GM20000 (cell line): ENCODE measurements around the gene CTNNA3.

Experiments used
- DNase-seq: peaks from one replicate; pipeline ENCODE4 v3.0.0; 2012; ENCODE audit warnings: low spot score
- CTCF ChIP-seq: IDR thresholded peaks from 2 replicates; pipeline ENCODE4 v1.5.1; 2012; ENCODE audit warnings: mild to moderate bottlenecking, control low read depth; ENCODE audit errors: extremely low read depth, missing control alignments

The CTNNA3 gene

GRCh38 chr10:66719483-66719882 lies 976.5 kb downstream of the CTNNA3 start:
- DNase-seq = no peak
- no peak for TF ChIP-seq CTCF

- DNase-seq = no peak
- no peak for TF ChIP-seq CTCF
Measured at GRCh38 chr10:66717231-66717981, 978.6 kb downstream of the CTNNA3 start.

- DNase-seq = no peak
- TF ChIP-seq CTCF = no peak
Measured at GRCh38 chr10:66714741-66715140, 981.3 kb downstream of the CTNNA3 start.

GRCh38 chr10:66713387-66713786 lies 982.6 kb downstream of the CTNNA3 start:
- no peak for TF ChIP-seq CTCF
- no peak for DNase-seq

- DNase-seq = no peak
- TF ChIP-seq CTCF = no peak
Measured at GRCh38 chr10:66698069-66698468, 997.9 kb downstream of the CTNNA3 start.

- TF ChIP-seq CTCF = no peak
- DNase-seq = no peak
Measured at GRCh38 chr10:66695046-66695445, 1000.9 kb downstream of the CTNNA3 start.

GRCh38 chr10:66684581-66684980 lies 1011.4 kb downstream of the CTNNA3 start:
- no peak for TF ChIP-seq CTCF
- DNase-seq = no peak
